Vagina (tissue), 2 donors: ENCODE results near the gene CFB. TPM values are rescaled to one million over a fixed set of nuclear protein-coding genes. Genes with fewer than 3 reads are reported as not detected.
"Not testable (repeated sequence)": the region's sequence is repeated elsewhere in the genome, so short reads cannot be mapped to it uniquely, and the experiment has no call there.

Experiments
- DNase-seq, 2 donors: peaks; one replicate each; pipeline ENCODE4 v3.0.0-alpha.2; 2017; ENCODE audit errors: extremely low spot score in 2 of 2
- H3K27ac ChIP-seq: fragments of 200-600 bp; sonication (generic); one replicate; pipeline ENCODE4 v1.5.1; 2019
- H3K27me3 ChIP-seq: fragments of 200-600 bp; sonication (generic); one replicate; pipeline ENCODE4 v1.5.1; 2019
- H3K36me3 ChIP-seq, 2 donors: fragments of 200-600 bp; sonication (generic); one replicate each; pipeline ENCODE4 v1.5.1; 2017 to 2019
- H3K4me1 ChIP-seq: fragments of 200-600 bp; sonication (generic); one replicate; pipeline ENCODE4 v1.5.1; 2019
- H3K4me3 ChIP-seq, 2 donors: fragments of 200-600 bp; sonication (generic); 1 replicate in 1 of 2; 2 replicates in 1 of 2; pipeline ENCODE4 v1.5.1; 2016 to 2019
- H3K9me3 ChIP-seq: fragments of 200-600 bp; sonication (generic); one replicate; pipeline ENCODE4 v1.5.1; 2019
- CTCF ChIP-seq, 3 experiments: fragments of 450-650 bp in 2 of 3; fragments of 200-600 bp in 1 of 3; sonication (generic) in 1 of 3; IDR thresholded peaks; one replicate each; pipeline ENCODE4 v1.5.1; 2017 to 2019; ENCODE audit warnings: antibody characterized with exemption in 3 of 3, mild to moderate bottlenecking in 2 of 3, moderate library complexity in 2 of 3
- POLR2A ChIP-seq, 2 donors: fragments of 450-650 bp; IDR thresholded peaks; one replicate each; pipeline ENCODE4 v1.6.1; 2017; ENCODE audit warnings: antibody characterized with exemption in 2 of 2, mild to moderate bottlenecking in 2 of 2, moderate library complexity in 2 of 2
- POLR2AphosphoS5 ChIP-seq, 2 donors: sonication (generic); formaldehyde crosslinking; IDR thresholded peaks; one replicate each; pipeline ENCODE4 v1.9.0; 2017; ENCODE audit warnings: antibody characterized with exemption in 2 of 2, mild to moderate bottlenecking in 2 of 2, low read depth in 1 of 2; ENCODE audit not compliant: insufficient read depth in 1 of 2
- intact Hi-C: fragments of 100-400 bp; cut with DNase I; formaldehyde crosslinking; loops from one replicate; pipeline ENCODE4 v1.15.1; 2023
- total RNA-seq: library from RNA; depleted of rRNA; stranded (reverse); fragments of >200 nt; gene quantifications from one replicate; pipeline ENCODE4 v1.2.3, GENCODE V29; 2016

CFB gene
- total RNA-seq, 1 donor from 2014 or later, result 9.6 TPM

- intact Hi-C loops, result loop anchor here (10.0 kb wide), 1 partner anchor 1002 kb away; no protein-coding TSS in a partner anchor
- Histone ChIP-seq H3K9me3 (no peaks in the 10 kb centered on the region), H3K4me1 (peaks cover 42% of the 10 kb centered on the region), H3K27me3 (no peaks in the 10 kb centered on the region), H3K27ac (peak overlapping the region; percentile 95), H3K36me3 (peaks cover 0 to 22% of the 10 kb centered on the region in 2 donors), H3K4me3 (peak overlapping the region; percentile 74 to 76)
- TF ChIP-seq POLR2AphosphoS5 (IDR thresholded peaks at IDR 0.05; ENCODE audit: insufficient read depth in 1 of 2, low read depth in 1 of 2) (no peak), POLR2A (IDR thresholded peaks at IDR 0.05) (no peak), CTCF (IDR thresholded peaks at IDR 0.05) (no peak)
- no peak for DNase-seq
Observed at GRCh38 chr6:31972709-31973350, 26.9 kb downstream of the CFB start.

- H3K4me3 ChIP-seq, DNase-seq, H3K27me3 ChIP-seq, H3K27ac ChIP-seq, H3K36me3 ChIP-seq, H3K9me3 ChIP-seq: not testable (repeated sequence)
- H3K4me1 ChIP-seq, result peaks cover 29% of the 10 kb centered on the region
- intact Hi-C loops, result loop anchor here (10.0 kb wide), 1 partner anchor 999 kb away; no protein-coding TSS in a partner anchor
Observed at GRCh38 chr6:31976065-31976464, 30.2 kb downstream of the CFB start.

- H3K36me3 ChIP-seq, result no peaks in the 10 kb centered on the region
- H3K4me3 ChIP-seq, result no peak overlapping the region
- TF ChIP-seq POLR2AphosphoS5 (IDR thresholded peaks at IDR 0.05; ENCODE audit: insufficient read depth in 1 of 2, low read depth in 1 of 2) (no peak), POLR2A (IDR thresholded peaks at IDR 0.05) (no peak), CTCF (IDR thresholded peaks at IDR 0.05) (no peak)
- H3K27me3 ChIP-seq, result no peaks in the 10 kb centered on the region
- H3K27ac ChIP-seq, result no peak overlapping the region
- peaks cover 18% of the 10 kb centered on the region for H3K4me1 ChIP-seq
- H3K9me3 ChIP-seq, result no peaks in the 10 kb centered on the region
- DNase-seq, result no peak
- intact Hi-C loops, result loop anchor here (10.0 kb wide), 1 partner anchor 997 kb away; no protein-coding TSS in a partner anchor
Observed at GRCh38 chr6:31977816-31978431, 32.0 kb downstream of the CFB start.

GRCh38 chr6:31978831-31979230, 32.9 kb downstream of the CFB start:
- Histone ChIP-seq H3K4me3 (no peak overlapping the region), H3K4me1 (peaks cover 9% of the 10 kb centered on the region), H3K36me3 (no peaks in the 10 kb centered on the region), H3K9me3 (no peaks in the 10 kb centered on the region), H3K27me3 (no peaks in the 10 kb centered on the region), H3K27ac (no peak overlapping the region)
- intact Hi-C loops, result loop anchor here (10.0 kb wide), 1 partner anchor 996 kb away; no protein-coding TSS in a partner anchor
- TF ChIP-seq CTCF (IDR thresholded peaks at IDR 0.05), result no peak
- TF ChIP-seq POLR2AphosphoS5 (IDR thresholded peaks at IDR 0.05; ENCODE audit: insufficient read depth in 1 of 2, low read depth in 1 of 2), result no peak
- no peak for TF ChIP-seq POLR2A (IDR thresholded peaks at IDR 0.05)
- no peak for DNase-seq

GRCh38 chr6:31979238-31979898, 33.5 kb downstream of the CFB start:
- no peak overlapping the region for H3K4me3 ChIP-seq
- no peaks in the 10 kb centered on the region for H3K36me3 ChIP-seq
- H3K4me1 ChIP-seq, result peaks cover 4% of the 10 kb centered on the region
- intact Hi-C loops, result loop anchor here (10.0 kb wide), 1 partner anchor 995 kb away; no protein-coding TSS in a partner anchor
- H3K27me3 ChIP-seq, result no peaks in the 10 kb centered on the region
- no peak for DNase-seq
- no peak for TF ChIP-seq POLR2AphosphoS5 (IDR thresholded peaks at IDR 0.05; ENCODE audit: insufficient read depth in 1 of 2, low read depth in 1 of 2)
- TF ChIP-seq POLR2A (IDR thresholded peaks at IDR 0.05), result no peak
- TF ChIP-seq CTCF (IDR thresholded peaks at IDR 0.05), result no peak
- H3K27ac ChIP-seq, result no peak overlapping the region
- H3K9me3 ChIP-seq, result no peaks in the 10 kb centered on the region

- H3K9me3 ChIP-seq, H3K4me1 ChIP-seq, intact Hi-C loops, H3K27me3 ChIP-seq, H3K27ac ChIP-seq, H3K4me3 ChIP-seq, H3K36me3 ChIP-seq, DNase-seq: not testable (repeated sequence)
Observed at GRCh38 chr6:31980195-31980876, 34.4 kb downstream of the CFB start.

GRCh38 chr6:31980998-31981397, 35.1 kb downstream of the CFB start:
- H3K9me3 ChIP-seq, H3K4me3 ChIP-seq, H3K27ac ChIP-seq, intact Hi-C loops, H3K36me3 ChIP-seq, H3K4me1 ChIP-seq, DNase-seq, H3K27me3 ChIP-seq: not testable (repeated sequence)

- intact Hi-C loops, H3K27me3 ChIP-seq: not testable (repeated sequence)
Observed at GRCh38 chr6:31981744-31982143, 35.8 kb downstream of the CFB start, which contains the start of gene C4A. TSS of gene C4A (plus strand) at chr6:31982057. CDS start at chr6:31982108, 51 bp downstream.

More at GRCh38 chr6:31981744-31982143, 35.8 kb downstream of the CFB start, which contains the start of gene C4A:
- not testable (repeated sequence) for H3K4me1 ChIP-seq, H3K9me3 ChIP-seq, H3K36me3 ChIP-seq, H3K27ac ChIP-seq, DNase-seq, H3K4me3 ChIP-seq
